HL-60 (cell line): ENCODE results near the gene USP32.

Source experiments
- CTCF ChIP-seq: IDR thresholded peaks from one replicate; pipeline ENCODE4 v1.5.1; 2011; ENCODE audit warnings: low read length, control low read depth, inconsistent platforms; ENCODE audit not compliant: insufficient read depth
- POLR2AphosphoS5 ChIP-seq: IDR thresholded peaks from 2 replicates; pipeline ENCODE4 v1.6.1; 2012; ENCODE audit warnings: low read depth
- REST ChIP-seq: IDR thresholded peaks from 2 replicates; pipeline ENCODE4 v1.6.1; 2012; ENCODE audit warnings: low read depth; ENCODE audit not compliant: insufficient replicate concordance
- SPI1 ChIP-seq: IDR thresholded peaks from 2 replicates; pipeline ENCODE4 v1.6.1; 2012; ENCODE audit warnings: low read depth, mild to moderate bottlenecking, borderline replicate concordance

GRCh38 chr17:60315650-60316049 is 76.3 kb downstream of the USP32 start:
- TF ChIP-seq REST (no peak), CTCF (no peak), POLR2AphosphoS5 (no peak), SPI1 (no peak)
